ENCODE measurements around the gene ATF6B.

Gene ATF6B

DNA sequence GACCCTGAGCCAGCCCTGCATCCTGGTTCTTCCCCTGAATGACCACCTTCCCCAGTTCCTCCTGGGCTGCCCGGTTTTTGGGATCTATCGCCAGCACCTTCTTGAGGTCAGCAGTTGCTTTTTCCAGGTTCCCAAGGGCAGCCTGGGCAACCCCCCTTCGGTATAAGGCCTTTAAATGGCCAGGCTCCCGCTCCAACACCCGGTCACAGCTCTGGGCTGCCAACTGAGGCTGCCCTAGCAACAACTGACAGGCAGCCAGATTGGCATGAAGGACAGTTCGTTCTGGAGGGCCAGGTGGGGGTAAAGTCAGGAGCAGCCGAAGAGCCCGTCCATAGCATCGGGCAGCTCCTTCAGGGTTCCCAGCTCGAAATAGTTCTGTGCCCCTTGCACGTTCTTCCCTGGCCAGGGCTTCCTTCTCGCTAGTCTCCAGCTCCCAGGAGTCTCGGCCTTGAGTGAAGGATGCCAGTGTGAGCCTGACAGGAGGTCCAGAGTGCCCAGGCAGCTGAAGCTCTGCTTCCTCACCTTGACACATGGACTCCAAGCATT, 778 bp upstream of the ATF6B start:
- peak overlapping the region; percentile 21 for H3K9ac ChIP-seq (ENCODE audit: low read length in 2 of 2)
- peaks cover 11 to 14% of the 10 kb centered on the region in 2 donors for H3K36me3 ChIP-seq (ENCODE audit: control insufficient read depth in 2 of 2, insufficient read depth in 2 of 2, low read length in 2 of 2)
- H3K9me3 ChIP-seq (ENCODE audit: control insufficient read depth in 2 of 2, low read length in 2 of 2), result no peaks in the 10 kb centered on the region
- peak overlapping the region; percentile 92 for H3K27ac ChIP-seq (ENCODE audit: low read length)
- no peaks in the 10 kb centered on the region for H3K27me3 ChIP-seq (ENCODE audit: control insufficient read depth in 1 of 2, insufficient read depth in 2 of 2, low read length in 2 of 2)
- peaks cover 32% of the 10 kb centered on the region for H3K4me1 ChIP-seq (ENCODE audit: control insufficient read depth, insufficient read depth, low read length)
- H3K4me3 ChIP-seq (ENCODE audit: low read length in 2 of 2), result peak overlapping the region; percentile 70 to 80

DNA sequence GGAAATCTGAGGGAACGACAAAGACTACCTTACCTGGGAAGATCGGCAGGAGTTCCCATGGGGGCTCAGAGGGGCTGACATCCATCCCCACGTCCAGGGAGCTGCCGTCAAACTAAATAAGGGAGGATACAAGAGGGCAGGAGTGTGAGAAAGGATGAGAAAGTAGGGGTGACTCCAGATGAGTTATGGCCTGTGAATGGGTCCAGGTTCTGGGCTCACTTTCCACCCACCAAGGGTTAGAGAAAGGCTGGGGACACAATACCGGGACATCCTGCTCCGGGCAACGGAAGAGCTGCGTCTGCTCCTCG, 683 bp downstream of the ATF6B start:
- Histone ChIP-seq H3K36me3 (ENCODE audit: control insufficient read depth in 2 of 2, insufficient read depth in 2 of 2, low read length in 2 of 2) (peaks cover 11 to 17% of the 10 kb centered on the region in 2 donors), H3K9me3 (ENCODE audit: control insufficient read depth in 2 of 2, low read length in 2 of 2) (no peaks in the 10 kb centered on the region), H3K9ac (ENCODE audit: low read length in 2 of 2) (peak overlapping the region; percentile 82 to 95), H3K27me3 (ENCODE audit: control insufficient read depth in 1 of 2, insufficient read depth in 2 of 2, low read length in 2 of 2) (no peaks in the 10 kb centered on the region), H3K4me3 (ENCODE audit: low read length in 2 of 2) (peak overlapping the region; percentile 97 to 100), H3K4me1 (ENCODE audit: control insufficient read depth, insufficient read depth, low read length) (peaks cover 32% of the 10 kb centered on the region), H3K27ac (ENCODE audit: low read length) (peak overlapping the region; percentile 78)

DNA sequence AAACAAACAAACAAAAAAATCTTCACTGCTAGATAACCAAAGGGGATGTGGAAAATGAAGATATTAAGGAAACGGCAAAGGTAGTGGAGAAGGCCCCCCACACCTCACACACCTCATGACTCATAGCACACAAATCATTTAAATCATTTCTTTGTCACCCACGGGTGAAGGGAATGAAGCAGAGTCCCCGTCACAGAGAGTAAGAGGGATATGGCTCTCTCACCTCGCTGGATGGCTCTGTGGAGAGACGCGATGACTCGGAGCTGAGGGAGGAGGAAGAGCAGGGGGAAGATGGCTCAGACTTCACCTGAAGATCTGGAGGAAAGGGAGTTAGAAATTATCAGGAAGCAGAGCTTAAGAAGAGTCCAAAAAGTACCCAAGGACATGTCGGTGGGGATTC, 1.2 kb downstream of the ATF6B start:
- H3K9me3 ChIP-seq (ENCODE audit: control insufficient read depth in 2 of 2, low read length in 2 of 2), result no peaks in the 10 kb centered on the region
- H3K4me3 ChIP-seq (ENCODE audit: low read length in 2 of 2), result peak overlapping the region; percentile 97 to 100
- H3K4me1 ChIP-seq (ENCODE audit: control insufficient read depth, insufficient read depth, low read length), result peaks cover 32% of the 10 kb centered on the region
- peak overlapping the region; percentile 82 to 95 for H3K9ac ChIP-seq (ENCODE audit: low read length in 2 of 2)
- no peak overlapping the region for H3K27ac ChIP-seq (ENCODE audit: low read length)
- no peaks in the 10 kb centered on the region for H3K27me3 ChIP-seq (ENCODE audit: control insufficient read depth in 1 of 2, insufficient read depth in 2 of 2, low read length in 2 of 2)
- peaks cover 15 to 21% of the 10 kb centered on the region in 2 donors for H3K36me3 ChIP-seq (ENCODE audit: control insufficient read depth in 2 of 2, insufficient read depth in 2 of 2, low read length in 2 of 2)

DNA sequence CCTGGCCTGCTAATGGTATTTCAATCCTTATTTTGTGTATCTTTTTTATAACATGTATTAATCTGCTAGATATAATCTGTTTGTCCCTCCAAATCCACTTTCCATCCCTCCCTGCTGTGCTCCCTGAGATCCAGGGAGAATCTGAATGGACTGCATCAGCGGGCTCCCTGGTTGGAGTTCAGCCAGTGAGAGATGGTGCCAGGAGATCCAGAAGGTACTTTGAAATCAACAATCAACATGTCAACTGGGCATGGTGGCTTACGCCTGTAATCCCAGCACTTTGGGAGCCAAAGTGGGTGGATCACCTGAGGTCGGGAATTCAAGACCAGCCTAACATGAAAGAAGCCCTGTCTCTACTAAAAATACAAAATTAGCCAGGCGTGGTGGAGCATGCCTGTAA, 4.4 kb downstream of the ATF6B start:
- peaks cover 35 to 36% of the 10 kb centered on the region in 2 donors for H3K36me3 ChIP-seq (ENCODE audit: control insufficient read depth in 2 of 2, insufficient read depth in 2 of 2, low read length in 2 of 2)
- H3K4me3 ChIP-seq (ENCODE audit: low read length in 2 of 2), result no peak overlapping the region
- no peak overlapping the region for H3K9ac ChIP-seq (ENCODE audit: low read length in 2 of 2)
- H3K9me3 ChIP-seq (ENCODE audit: control insufficient read depth in 2 of 2, low read length in 2 of 2), result no peaks in the 10 kb centered on the region
- H3K27ac ChIP-seq (ENCODE audit: low read length), result no peak overlapping the region
- H3K4me1 ChIP-seq (ENCODE audit: control insufficient read depth, insufficient read depth, low read length), result peaks cover 32% of the 10 kb centered on the region
- H3K27me3 ChIP-seq (ENCODE audit: control insufficient read depth in 1 of 2, insufficient read depth in 2 of 2, low read length in 2 of 2), result no peaks in the 10 kb centered on the region

DNA sequence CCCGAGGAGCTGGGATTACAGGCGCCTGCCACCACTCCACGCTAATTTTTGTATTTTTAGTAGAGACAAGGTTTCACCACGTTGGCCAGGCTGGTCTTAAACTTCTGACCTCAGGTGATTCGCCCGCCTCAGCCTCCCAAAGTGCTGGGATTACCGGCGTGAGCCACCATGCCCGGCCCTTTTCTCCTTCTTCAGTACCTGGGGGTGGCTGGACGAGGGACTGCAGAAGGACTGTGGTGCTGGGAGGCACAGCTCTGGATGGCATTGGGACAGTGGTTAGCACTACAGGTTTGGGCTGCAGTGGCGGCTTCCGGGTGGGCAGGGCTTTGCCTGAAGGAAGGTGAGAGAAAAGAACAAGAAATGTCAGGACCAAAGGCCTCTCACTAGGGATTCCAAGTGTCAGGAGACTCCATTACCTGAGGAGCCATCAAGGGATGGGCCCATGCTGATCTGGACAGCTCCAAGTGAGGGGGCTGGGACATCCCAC, 7.4 kb downstream of the ATF6B start:
- H3K36me3 ChIP-seq (ENCODE audit: control insufficient read depth in 2 of 2, insufficient read depth in 2 of 2, low read length in 2 of 2), result peaks cover 44 to 54% of the 10 kb centered on the region in 2 donors
- no peaks in the 10 kb centered on the region for H3K9me3 ChIP-seq (ENCODE audit: control insufficient read depth in 2 of 2, low read length in 2 of 2)
- H3K27ac ChIP-seq (ENCODE audit: low read length), result no peak overlapping the region
- H3K9ac ChIP-seq (ENCODE audit: low read length in 2 of 2), result no peak overlapping the region
- peaks cover 16% of the 10 kb centered on the region for H3K4me1 ChIP-seq (ENCODE audit: control insufficient read depth, insufficient read depth, low read length)
- H3K4me3 ChIP-seq (ENCODE audit: low read length in 2 of 2), result no peak overlapping the region
- H3K27me3 ChIP-seq (ENCODE audit: control insufficient read depth in 1 of 2, insufficient read depth in 2 of 2, low read length in 2 of 2), result no peaks in the 10 kb centered on the region

DNA sequence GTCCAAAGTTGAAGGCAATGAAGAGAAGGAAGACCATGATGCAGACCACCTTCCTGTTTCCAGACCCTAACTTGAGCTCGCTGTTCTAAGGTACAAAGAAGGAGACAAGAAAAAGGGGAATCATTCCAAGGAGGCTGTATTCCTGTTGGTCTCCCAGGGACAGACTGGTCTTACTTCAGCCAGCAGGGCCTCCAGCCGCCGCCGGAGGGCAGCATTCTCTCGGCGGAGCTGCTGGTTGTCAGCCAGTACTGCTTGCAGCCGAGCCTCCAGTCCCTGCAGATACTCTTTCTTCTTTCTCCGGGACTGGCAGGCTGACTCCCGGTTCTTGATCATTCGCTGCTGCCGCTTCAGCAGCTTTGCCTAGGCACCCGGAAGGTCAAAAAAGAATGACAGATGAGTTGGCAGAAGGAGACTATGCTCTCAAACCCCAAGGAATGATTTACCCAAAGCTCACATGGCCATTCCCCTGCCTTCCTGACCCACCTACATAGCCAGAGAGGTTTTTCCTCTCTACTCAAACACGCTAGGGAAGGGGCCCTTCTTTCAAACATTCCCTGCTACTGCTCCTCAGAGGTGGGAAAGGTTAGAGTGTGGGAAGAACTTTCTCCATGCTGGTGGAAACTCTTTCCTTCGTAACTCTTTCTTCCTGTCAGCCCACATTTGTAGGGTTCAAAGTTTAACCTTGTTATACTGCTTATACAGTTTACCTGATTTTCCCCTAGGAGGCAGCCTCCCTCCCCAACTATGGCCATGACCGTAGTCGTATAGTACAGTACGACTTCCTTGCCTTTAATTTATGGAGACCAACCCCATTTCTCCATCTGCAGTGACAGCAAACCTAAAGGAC, 9.0 kb downstream of the ATF6B start:
- peak overlapping the region; percentile 6 to 55 for H3K9ac ChIP-seq (ENCODE audit: low read length in 2 of 2)
- no peak overlapping the region for H3K4me3 ChIP-seq (ENCODE audit: low read length in 2 of 2)
- H3K9me3 ChIP-seq (ENCODE audit: control insufficient read depth in 2 of 2, low read length in 2 of 2), result no peaks in the 10 kb centered on the region
- no peaks in the 10 kb centered on the region for H3K27me3 ChIP-seq (ENCODE audit: control insufficient read depth in 1 of 2, insufficient read depth in 2 of 2, low read length in 2 of 2)
- H3K27ac ChIP-seq (ENCODE audit: low read length), result peak overlapping the region; percentile 24
- peaks cover 16% of the 10 kb centered on the region for H3K4me1 ChIP-seq (ENCODE audit: control insufficient read depth, insufficient read depth, low read length)
- H3K36me3 ChIP-seq (ENCODE audit: control insufficient read depth in 2 of 2, insufficient read depth in 2 of 2, low read length in 2 of 2), result peaks cover 47 to 53% of the 10 kb centered on the region in 2 donors

DNA sequence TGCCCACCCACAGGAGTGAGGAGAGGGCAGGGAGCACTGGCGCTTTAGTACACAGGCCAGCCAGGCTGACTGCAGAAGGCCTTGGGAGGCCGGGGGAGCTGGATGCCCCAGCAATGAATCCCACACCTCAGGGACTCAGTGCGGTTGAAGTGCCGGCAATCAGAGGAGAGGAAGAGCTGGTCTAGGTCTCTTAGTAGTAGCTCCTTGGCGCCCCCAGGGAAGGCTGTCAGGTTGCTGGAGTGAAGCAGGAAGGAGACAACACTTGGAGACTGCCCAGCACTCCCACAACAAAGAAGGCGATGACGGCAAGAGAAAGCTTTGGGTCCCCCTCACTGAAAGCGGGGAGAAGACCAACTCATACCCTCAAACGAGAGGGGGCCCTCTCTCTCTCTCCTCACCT, 10.6 kb downstream of the ATF6B start:
- H3K4me3 ChIP-seq (ENCODE audit: low read length in 2 of 2), result no peak overlapping the region
- peaks cover 47 to 48% of the 10 kb centered on the region in 2 donors for H3K36me3 ChIP-seq (ENCODE audit: control insufficient read depth in 2 of 2, insufficient read depth in 2 of 2, low read length in 2 of 2)
- H3K27me3 ChIP-seq (ENCODE audit: control insufficient read depth in 1 of 2, insufficient read depth in 2 of 2, low read length in 2 of 2), result no peaks in the 10 kb centered on the region
- H3K4me1 ChIP-seq (ENCODE audit: control insufficient read depth, insufficient read depth, low read length), result peaks cover 24% of the 10 kb centered on the region
- no peaks in the 10 kb centered on the region for H3K9me3 ChIP-seq (ENCODE audit: control insufficient read depth in 2 of 2, low read length in 2 of 2)
- H3K9ac ChIP-seq (ENCODE audit: low read length in 2 of 2), result no peak overlapping the region
- no peak overlapping the region for H3K27ac ChIP-seq (ENCODE audit: low read length)

DNA sequence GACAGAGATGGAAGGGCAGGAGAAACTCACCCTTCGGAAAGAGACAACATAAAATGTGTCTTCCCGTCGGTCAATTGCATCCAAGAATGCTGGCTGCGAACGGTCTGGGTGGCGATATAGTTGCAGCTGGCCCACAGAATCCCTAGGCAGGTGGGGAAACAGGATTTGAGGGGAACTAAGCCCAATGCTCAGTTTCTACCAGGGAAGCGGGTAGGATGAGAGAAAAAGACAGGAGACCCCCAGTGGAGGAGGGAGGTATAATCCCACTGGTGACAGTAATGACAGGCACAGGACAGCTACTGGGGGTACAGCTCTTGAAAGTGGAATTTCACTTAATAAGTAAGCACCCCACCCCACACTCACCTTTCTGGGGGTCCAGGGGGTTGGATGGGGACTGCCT, 11.4 kb downstream of the ATF6B start:
- peaks cover 41 to 42% of the 10 kb centered on the region in 2 donors for H3K36me3 ChIP-seq (ENCODE audit: control insufficient read depth in 2 of 2, insufficient read depth in 2 of 2, low read length in 2 of 2)
- H3K4me1 ChIP-seq (ENCODE audit: control insufficient read depth, insufficient read depth, low read length), result peaks cover 28% of the 10 kb centered on the region
- H3K27me3 ChIP-seq (ENCODE audit: control insufficient read depth in 1 of 2, insufficient read depth in 2 of 2, low read length in 2 of 2), result no peaks in the 10 kb centered on the region
- no peaks in the 10 kb centered on the region for H3K9me3 ChIP-seq (ENCODE audit: control insufficient read depth in 2 of 2, low read length in 2 of 2)
- no peak overlapping the region for H3K27ac ChIP-seq (ENCODE audit: low read length)
- no peak overlapping the region for H3K4me3 ChIP-seq (ENCODE audit: low read length in 2 of 2)
- H3K9ac ChIP-seq (ENCODE audit: low read length in 2 of 2), result no peak overlapping the region

DNA sequence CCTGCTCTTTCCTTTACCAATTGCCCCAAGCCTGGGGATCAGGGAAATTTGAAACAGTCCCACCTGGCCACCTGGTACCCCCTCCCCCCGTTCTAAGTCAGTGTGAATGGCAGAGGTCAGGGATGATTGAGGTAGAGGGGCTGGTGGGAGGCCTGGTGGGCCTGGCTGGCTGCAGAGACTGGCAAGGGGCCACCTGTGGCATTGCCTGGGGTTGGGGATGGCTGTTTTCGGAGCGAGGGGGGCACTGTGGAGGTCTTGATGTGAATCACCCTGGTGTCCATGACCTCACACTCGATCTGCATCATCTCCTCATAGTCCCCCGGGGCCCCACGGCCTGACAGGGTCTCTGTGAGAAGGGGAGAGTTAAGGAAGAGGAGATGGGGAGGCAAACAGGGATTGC, 12.4 kb downstream of the ATF6B start:
- no peak overlapping the region for H3K4me3 ChIP-seq (ENCODE audit: low read length in 2 of 2)
- no peaks in the 10 kb centered on the region for H3K27me3 ChIP-seq (ENCODE audit: control insufficient read depth in 1 of 2, insufficient read depth in 2 of 2, low read length in 2 of 2)
- H3K9me3 ChIP-seq (ENCODE audit: control insufficient read depth in 2 of 2, low read length in 2 of 2), result no peaks in the 10 kb centered on the region
- peak overlapping the region; percentile 41 for H3K27ac ChIP-seq (ENCODE audit: low read length)
- H3K9ac ChIP-seq (ENCODE audit: low read length in 2 of 2), result no peak overlapping the region
- H3K4me1 ChIP-seq (ENCODE audit: control insufficient read depth, insufficient read depth, low read length), result peaks cover 34% of the 10 kb centered on the region
- peaks cover 33 to 36% of the 10 kb centered on the region in 2 donors for H3K36me3 ChIP-seq (ENCODE audit: control insufficient read depth in 2 of 2, insufficient read depth in 2 of 2, low read length in 2 of 2)

DNA sequence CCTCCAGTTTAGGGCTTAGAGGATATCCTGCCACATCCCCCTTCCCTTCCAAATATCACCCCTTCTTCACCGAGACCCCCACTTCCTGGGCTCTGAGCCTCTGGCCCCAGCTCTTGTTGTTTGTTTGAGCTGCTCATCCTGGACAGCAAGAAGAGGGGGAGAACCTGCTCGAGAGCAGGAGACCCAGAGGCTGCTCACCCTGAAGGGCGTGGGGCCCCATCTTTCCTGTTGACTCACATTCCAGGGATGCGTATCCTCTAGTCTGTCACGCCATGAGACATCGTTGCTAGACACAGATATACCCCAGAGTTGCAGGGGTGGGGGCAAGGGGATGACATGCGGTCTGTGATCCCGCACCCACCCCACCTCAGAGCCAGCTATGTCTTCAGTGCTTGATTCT, 13.2 kb downstream of the ATF6B start:
- no peaks in the 10 kb centered on the region for H3K27me3 ChIP-seq (ENCODE audit: control insufficient read depth in 1 of 2, insufficient read depth in 2 of 2, low read length in 2 of 2)
- no peak overlapping the region for H3K9ac ChIP-seq (ENCODE audit: low read length in 2 of 2)
- peaks cover 30 to 33% of the 10 kb centered on the region in 2 donors for H3K36me3 ChIP-seq (ENCODE audit: control insufficient read depth in 2 of 2, insufficient read depth in 2 of 2, low read length in 2 of 2)
- H3K4me1 ChIP-seq (ENCODE audit: control insufficient read depth, insufficient read depth, low read length), result peaks cover 43% of the 10 kb centered on the region
- H3K9me3 ChIP-seq (ENCODE audit: control insufficient read depth in 2 of 2, low read length in 2 of 2), result no peaks in the 10 kb centered on the region
- H3K27ac ChIP-seq (ENCODE audit: low read length), result no peak overlapping the region
- no peak overlapping the region for H3K4me3 ChIP-seq (ENCODE audit: low read length in 2 of 2)

Data from stomach smooth muscle (tissue), 2 donors.